ENCODE measurements around the gene FBXW2. TPM values are rescaled to one million over a fixed set of nuclear protein-coding genes. Genes with fewer than 3 reads are reported as not detected.

Gene FBXW2
- total and polyA plus RNA-seq, 10 of the 15 experiments (the other 5 are each of a cell fraction or from before 2014, with no cell fraction given): 2.9 to 56.9 (median 39.1) TPM

DNA sequence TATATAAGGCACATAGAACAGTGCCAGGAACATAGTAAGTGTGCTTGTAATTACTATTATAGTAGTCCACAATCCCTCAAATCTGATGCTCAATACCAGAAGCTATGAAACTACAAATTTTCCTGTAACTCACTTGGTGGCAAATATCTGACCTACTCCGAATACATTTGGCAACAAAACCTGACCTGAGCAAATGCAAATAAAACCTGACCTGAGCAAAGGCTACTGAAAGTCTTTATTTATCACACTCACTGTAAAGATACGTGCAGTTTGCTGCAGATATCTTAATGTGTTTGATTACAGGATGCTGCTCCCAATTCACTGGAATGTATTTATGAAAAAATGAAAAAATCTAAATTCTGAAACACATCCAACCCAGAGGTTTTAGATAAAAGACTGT lies 86.0 kb downstream of the FBXW2 start (continued):
- no peak for TF ChIP-seq GATAD2B (conservative IDR thresholded peaks at IDR 0.05; ENCODE audit: low read depth)

Other genes starting within 250 kb of the FBXW2 start
- 29.6 and 36.5 TPM in 2 replicates for gene CDK5RAP2, start 213.2 kb downstream of the FBXW2 start, total RNA-seq (2014; rRNA removed)
- 35.8 and 36.2 TPM in 2 replicates for gene CDK5RAP2, start 213.2 kb downstream of the FBXW2 start, total RNA-seq (2014; rRNA removed; fragmentation: Illumina TruSeq; extraction: Trizol)
- gene CDK5RAP2, start 213.2 kb downstream of the FBXW2 start, total RNA-seq (2021): 52.5 and 53.5 TPM in 2 replicates
- 28.5 and 32.1 TPM in 2 replicates for gene CDK5RAP2, start 213.2 kb downstream of the FBXW2 start, polyA plus RNA-seq (2011; rRNA removed)
- gene CDK5RAP2, start 213.2 kb downstream of the FBXW2 start, polyA plus RNA-seq (2014; fragmentation: Illumina TruSeq; extraction: Trizol): 41.8 and 48.1 TPM in 2 replicates
- gene CDK5RAP2, start 213.2 kb downstream of the FBXW2 start, polyA plus RNA-seq (2014; fragmentation: Nextera tagmentation; extraction: Ambion mirVana): 10 to 100 TPM; 16.2 to 16.8 TPM
- 37.7 and 41.3 TPM in 2 replicates for gene CDK5RAP2, start 213.2 kb downstream of the FBXW2 start, polyA plus RNA-seq (2014; rRNA removed)
- gene CDK5RAP2, start 213.2 kb downstream of the FBXW2 start, polyA plus RNA-seq (2016; fragmentation: Nextera tagmentation; extraction: Ambion mirVana): 10 to 100 TPM; 27.4 to 32.9 TPM
- 3.0 and 3.7 TPM in 2 replicates for gene MEGF9, start 78.9 kb downstream of the FBXW2 start, total RNA-seq (2014; rRNA removed)
- 4.0 TPM in 2 replicates for gene MEGF9, start 78.9 kb downstream of the FBXW2 start, total RNA-seq (2014; rRNA removed; fragmentation: Illumina TruSeq; extraction: Trizol)
- 3.8 and 4.3 TPM in 2 replicates for gene MEGF9, start 78.9 kb downstream of the FBXW2 start, total RNA-seq (2021)
- 0.71 and 0.84 TPM in 2 replicates for gene MEGF9, start 78.9 kb downstream of the FBXW2 start, polyA plus RNA-seq (2011; rRNA removed)
- 5.1 and 5.2 TPM in 2 replicates for gene MEGF9, start 78.9 kb downstream of the FBXW2 start, polyA plus RNA-seq (2014; fragmentation: Illumina TruSeq; extraction: Trizol)
- 1 to 10 TPM; 1.4 to 1.6 TPM for gene MEGF9, start 78.9 kb downstream of the FBXW2 start, polyA plus RNA-seq (2014; fragmentation: Nextera tagmentation; extraction: Ambion mirVana)
- gene MEGF9, start 78.9 kb downstream of the FBXW2 start, polyA plus RNA-seq (2014; rRNA removed): 2.5 and 2.8 TPM in 2 replicates
- gene MEGF9, start 78.9 kb downstream of the FBXW2 start, polyA plus RNA-seq (2016; fragmentation: Nextera tagmentation; extraction: Ambion mirVana): 1 to 10 TPM; 1.8 to 2.4 TPM
- gene PSMD5, start 49.5 kb upstream of the FBXW2 start, total RNA-seq (2014; rRNA removed): 19.9 and 20.8 TPM in 2 replicates
- 20.9 and 23.1 TPM in 2 replicates for gene PSMD5, start 49.5 kb upstream of the FBXW2 start, total RNA-seq (2014; rRNA removed; fragmentation: Illumina TruSeq; extraction: Trizol)
- 34.4 and 47.7 TPM in 2 replicates for gene PSMD5, start 49.5 kb upstream of the FBXW2 start, total RNA-seq (2021)
- gene PSMD5, start 49.5 kb upstream of the FBXW2 start, polyA plus RNA-seq (2011; rRNA removed): 19.0 and 26.6 TPM in 2 replicates
- gene PSMD5, start 49.5 kb upstream of the FBXW2 start, polyA plus RNA-seq (2014; fragmentation: Illumina TruSeq; extraction: Trizol): 31.8 and 41.4 TPM in 2 replicates
- gene PSMD5, start 49.5 kb upstream of the FBXW2 start, polyA plus RNA-seq (2014; fragmentation: Nextera tagmentation; extraction: Ambion mirVana): 10 to 100 TPM in 1 of 2 experiments, 1 to 10 TPM in 1; 8.8 to 11.4 TPM
- gene PSMD5, start 49.5 kb upstream of the FBXW2 start, polyA plus RNA-seq (2014; rRNA removed): 21.6 and 27.1 TPM in 2 replicates
- gene PSMD5, start 49.5 kb upstream of the FBXW2 start, polyA plus RNA-seq (2016; fragmentation: Nextera tagmentation; extraction: Ambion mirVana): 10 to 100 TPM; 35.9 to 40.4 TPM
- gene PHF19, start 83.8 kb upstream of the FBXW2 start, total RNA-seq (2014; rRNA removed): 74.9 and 81.1 TPM in 2 replicates
- gene PHF19, start 83.8 kb upstream of the FBXW2 start, total RNA-seq (2014; rRNA removed; fragmentation: Illumina TruSeq; extraction: Trizol): 63.1 and 74.8 TPM in 2 replicates
- gene PHF19, start 83.8 kb upstream of the FBXW2 start, total RNA-seq (2021): 116 and 133 TPM in 2 replicates
- 45.5 and 71.1 TPM in 2 replicates for gene PHF19, start 83.8 kb upstream of the FBXW2 start, polyA plus RNA-seq (2011; rRNA removed)
- gene PHF19, start 83.8 kb upstream of the FBXW2 start, polyA plus RNA-seq (2014; fragmentation: Illumina TruSeq; extraction: Trizol): 64.7 and 94.2 TPM in 2 replicates
- gene PHF19, start 83.8 kb upstream of the FBXW2 start, polyA plus RNA-seq (2014; fragmentation: Nextera tagmentation; extraction: Ambion mirVana): 10 to 100 TPM; 26.0 to 50.2 TPM
- 98.6 and 106 TPM in 2 replicates for gene PHF19, start 83.8 kb upstream of the FBXW2 start, polyA plus RNA-seq (2014; rRNA removed)
- gene PHF19, start 83.8 kb upstream of the FBXW2 start, polyA plus RNA-seq (2016; fragmentation: Nextera tagmentation; extraction: Ambion mirVana): 100 to 1,000 TPM in 1 of 2 experiments, 10 to 100 TPM in 1; 97.9 to 113 TPM
- gene TRAF1, start 133.4 kb upstream of the FBXW2 start, total RNA-seq (2014; rRNA removed): 144 and 153 TPM in 2 replicates
- gene TRAF1, start 133.4 kb upstream of the FBXW2 start, total RNA-seq (2014; rRNA removed; fragmentation: Illumina TruSeq; extraction: Trizol): 111 and 116 TPM in 2 replicates
- gene TRAF1, start 133.4 kb upstream of the FBXW2 start, total RNA-seq (2021): 163 and 164 TPM in 2 replicates
- 106 and 147 TPM in 2 replicates for gene TRAF1, start 133.4 kb upstream of the FBXW2 start, polyA plus RNA-seq (2011; rRNA removed)
- gene TRAF1, start 133.4 kb upstream of the FBXW2 start, polyA plus RNA-seq (2014; fragmentation: Illumina TruSeq; extraction: Trizol): 82.8 and 140 TPM in 2 replicates
- gene TRAF1, start 133.4 kb upstream of the FBXW2 start, polyA plus RNA-seq (2014; fragmentation: Nextera tagmentation; extraction: Ambion mirVana): 10 to 100 TPM; 13.8 to 16.6 TPM
- 153 and 156 TPM in 2 replicates for gene TRAF1, start 133.4 kb upstream of the FBXW2 start, polyA plus RNA-seq (2014; rRNA removed)
- 10 to 100 TPM; 69.6 to 79.5 TPM for gene TRAF1, start 133.4 kb upstream of the FBXW2 start, polyA plus RNA-seq (2016; fragmentation: Nextera tagmentation; extraction: Ambion mirVana)

Measured in GM12878 (cell line).